ENCODE data around the gene IQCK. TPM values are rescaled to one million over a fixed set of nuclear protein-coding genes. Genes with fewer than 3 reads are reported as not detected.

Gene IQCK
- total RNA-seq, 1 donor from 2014 or later = not detected

GRCh38 chr16:19830902-19831560, 113.0 kb downstream of the IQCK start:
- H3K4me3 ChIP-seq = no peak overlapping the region
- no peak overlapping the region for H3K27ac ChIP-seq
- H3K4me1 ChIP-seq = no peaks in the 10 kb centered on the region
- no peaks in the 10 kb centered on the region for H3K27me3 ChIP-seq
- no peaks in the 10 kb centered on the region for H3K9me3 ChIP-seq
- TF ChIP-seq, protein P1, sequence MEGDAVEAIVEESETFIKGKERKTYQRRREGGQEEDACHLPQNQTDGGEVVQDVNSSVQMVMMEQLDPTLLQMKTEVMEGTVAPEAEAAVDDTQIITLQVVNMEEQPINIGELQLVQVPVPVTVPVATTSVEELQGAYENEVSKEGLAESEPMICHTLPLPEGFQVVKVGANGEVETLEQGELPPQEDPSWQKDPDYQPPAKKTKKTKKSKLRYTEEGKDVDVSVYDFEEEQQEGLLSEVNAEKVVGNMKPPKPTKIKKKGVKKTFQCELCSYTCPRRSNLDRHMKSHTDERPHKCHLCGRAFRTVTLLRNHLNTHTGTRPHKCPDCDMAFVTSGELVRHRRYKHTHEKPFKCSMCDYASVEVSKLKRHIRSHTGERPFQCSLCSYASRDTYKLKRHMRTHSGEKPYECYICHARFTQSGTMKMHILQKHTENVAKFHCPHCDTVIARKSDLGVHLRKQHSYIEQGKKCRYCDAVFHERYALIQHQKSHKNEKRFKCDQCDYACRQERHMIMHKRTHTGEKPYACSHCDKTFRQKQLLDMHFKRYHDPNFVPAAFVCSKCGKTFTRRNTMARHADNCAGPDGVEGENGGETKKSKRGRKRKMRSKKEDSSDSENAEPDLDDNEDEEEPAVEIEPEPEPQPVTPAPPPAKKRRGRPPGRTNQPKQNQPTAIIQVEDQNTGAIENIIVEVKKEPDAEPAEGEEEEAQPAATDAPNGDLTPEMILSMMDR (IDR thresholded peaks at IDR 0.05) = no peak
- no peaks in the 10 kb centered on the region for H3K36me3 ChIP-seq
- DNase-seq (ENCODE audit: low spot score in 2 of 2) = no peak
- intact Hi-C loops (cut with DNase I) = no loop called here

GRCh38 chr16:19831678-19832077, 113.6 kb downstream of the IQCK start:
- no peaks in the 10 kb centered on the region for H3K27me3 ChIP-seq
- H3K36me3 ChIP-seq = no peaks in the 10 kb centered on the region
- H3K4me3 ChIP-seq = no peak overlapping the region
- H3K27ac ChIP-seq = no peak overlapping the region
- intact Hi-C loops (cut with DNase I) = no loop called here
- no peaks in the 10 kb centered on the region for H3K9me3 ChIP-seq
- DNase-seq (ENCODE audit: low spot score in 2 of 2) = no peak
- no peaks in the 10 kb centered on the region for H3K4me1 ChIP-seq
- TF ChIP-seq, protein P1 (IDR thresholded peaks at IDR 0.05) = no peak

DNA sequence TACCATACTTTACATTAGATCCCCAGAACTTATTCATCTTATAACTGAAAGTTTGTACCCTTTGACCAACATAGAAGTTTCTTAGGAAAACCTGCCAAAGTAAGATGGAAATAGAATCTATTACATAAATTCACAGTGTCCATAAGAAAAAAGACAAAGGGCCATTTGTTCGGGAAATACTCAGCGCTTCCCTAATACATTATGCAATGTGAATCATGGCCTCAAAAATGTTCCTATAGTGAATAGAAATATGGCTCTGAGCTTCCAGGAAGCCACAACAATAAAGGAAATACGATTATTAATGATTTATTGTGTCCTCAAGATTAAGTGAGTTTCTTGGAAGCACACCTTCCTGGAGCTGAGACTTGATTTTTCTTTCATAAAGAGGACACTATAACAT, 115.1 kb downstream of the IQCK start:
- H3K9me3 ChIP-seq = no peaks in the 10 kb centered on the region
- H3K4me3 ChIP-seq = no peak overlapping the region
- TF ChIP-seq, protein P1 (IDR thresholded peaks at IDR 0.05) = no peak

DNA sequence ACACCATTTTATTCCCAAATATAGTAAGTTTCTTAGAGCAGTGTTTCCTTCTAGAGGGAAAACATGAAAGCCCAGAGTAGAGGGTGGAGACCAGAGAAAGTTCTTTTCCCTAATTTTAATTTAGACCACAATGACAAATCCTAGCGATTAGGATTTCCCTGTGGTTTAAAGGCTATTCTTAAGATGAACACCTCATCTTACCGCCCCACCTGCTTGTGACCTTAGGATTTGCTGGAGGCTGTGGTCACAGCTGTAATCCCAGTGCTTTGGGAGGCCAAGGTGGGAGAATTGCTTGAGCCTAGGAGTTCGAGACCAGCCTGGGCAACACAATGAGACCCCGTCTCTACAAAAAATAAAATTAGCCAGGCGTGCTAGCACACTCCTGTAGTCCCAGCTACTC, 115.5 kb downstream of the IQCK start:
- intact Hi-C loops (cut with DNase I) = no loop called here
- TF ChIP-seq, protein P1 (IDR thresholded peaks at IDR 0.05) = no peak
- no peaks in the 10 kb centered on the region for H3K27me3 ChIP-seq
- H3K4me3 ChIP-seq = no peak overlapping the region
- H3K36me3 ChIP-seq = no peaks in the 10 kb centered on the region
- no peak overlapping the region for H3K27ac ChIP-seq
- H3K9me3 ChIP-seq = no peaks in the 10 kb centered on the region
- H3K4me1 ChIP-seq = no peaks in the 10 kb centered on the region
- no peak for DNase-seq (ENCODE audit: low spot score in 2 of 2)

More for the DNA sequence above, 115.1 kb downstream of the IQCK start:
- Histone ChIP-seq H3K36me3 (no peaks in the 10 kb centered on the region), H3K27ac (no peak overlapping the region), H3K4me1 (no peaks in the 10 kb centered on the region), H3K27me3 (no peaks in the 10 kb centered on the region)
- intact Hi-C loops (cut with DNase I) = no loop called here
- DNase-seq (ENCODE audit: low spot score in 2 of 2) = no peak

- intact Hi-C loops (cut with DNase I) = no loop called here
- H3K27ac ChIP-seq = no peak overlapping the region
- no peaks in the 10 kb centered on the region for H3K4me1 ChIP-seq
- no peaks in the 10 kb centered on the region for H3K9me3 ChIP-seq
- TF ChIP-seq, protein P1 (IDR thresholded peaks at IDR 0.05) = no peak
- no peaks in the 10 kb centered on the region for H3K36me3 ChIP-seq
- H3K27me3 ChIP-seq = no peaks in the 10 kb centered on the region
- DNase-seq (ENCODE audit: low spot score in 2 of 2) = no peak
- H3K4me3 ChIP-seq = no peak overlapping the region
These were observed 117.1 kb downstream of the IQCK start for GRCh38 chr16:19835196-19835595.
